Raji (cell line): ENCODE measurements around the gene UBC.

ENCODE experiments used
- POLR2A ChIP-seq: IDR thresholded peaks from 2 replicates; pipeline ENCODE4 v1.6.1; 2011; ENCODE audit warnings: low read depth, low read length, control low read depth; ENCODE audit not compliant: insufficient read depth

UBC gene

GRCh38 chr12:124906606-124907261 is 7.7 kb downstream of the UBC start:
- TF ChIP-seq POLR2A, result no peak

- no peak for TF ChIP-seq POLR2A
Observed at GRCh38 chr12:124904306-124905098, 9.9 kb downstream of the UBC start.

GRCh38 chr12:124902916-124903315 is 11.5 kb downstream of the UBC start:
- no peak for TF ChIP-seq POLR2A

GRCh38 chr12:124901003-124901402 is 13.4 kb downstream of the UBC start:
- no peak for TF ChIP-seq POLR2A

- no peak for TF ChIP-seq POLR2A
Observed at GRCh38 chr12:124898923-124899294, 15.5 kb downstream of the UBC start.

GRCh38 chr12:124898200-124898922 is 16.1 kb downstream of the UBC start:
- peak; percentile 18; the same call in 1 of the 2 replicates for TF ChIP-seq POLR2A

- TF ChIP-seq POLR2A, result no peak
Observed at GRCh38 chr12:124896461-124896860, 18.0 kb downstream of the UBC start.

GRCh38 chr12:124893792-124894516 is 20.5 kb downstream of the UBC start:
- TF ChIP-seq POLR2A, result no peak

GRCh38 chr12:124888260-124888659 is 26.2 kb downstream of the UBC start:
- TF ChIP-seq POLR2A, result no peak

GRCh38 chr12:124884587-124885438 is 29.6 kb downstream of the UBC start:
- TF ChIP-seq POLR2A, result no peak; the same call in 1 of the 2 replicates

GRCh38 chr12:124883263-124884130 is 31.0 kb downstream of the UBC start:
- TF ChIP-seq POLR2A, result no peak

GRCh38 chr12:124881123-124881522 is 33.3 kb downstream of the UBC start:
- no peak for TF ChIP-seq POLR2A

- TF ChIP-seq POLR2A, result no peak
Observed at GRCh38 chr12:124878795-124879516, 35.5 kb downstream of the UBC start.
